Measurements from ENCODE around the gene NPTXR. TPM values are rescaled to one million over a fixed set of nuclear protein-coding genes. Genes with fewer than 3 reads are reported as not detected.
"Not testable (repeated sequence)": the region's sequence is repeated elsewhere in the genome, so short reads cannot be mapped to it uniquely, and the experiment has no call there.

NPTXR gene
- total and polyA plus RNA-seq, 9 donors = 2.2 to 8.7 (median 5.8) TPM

DNA sequence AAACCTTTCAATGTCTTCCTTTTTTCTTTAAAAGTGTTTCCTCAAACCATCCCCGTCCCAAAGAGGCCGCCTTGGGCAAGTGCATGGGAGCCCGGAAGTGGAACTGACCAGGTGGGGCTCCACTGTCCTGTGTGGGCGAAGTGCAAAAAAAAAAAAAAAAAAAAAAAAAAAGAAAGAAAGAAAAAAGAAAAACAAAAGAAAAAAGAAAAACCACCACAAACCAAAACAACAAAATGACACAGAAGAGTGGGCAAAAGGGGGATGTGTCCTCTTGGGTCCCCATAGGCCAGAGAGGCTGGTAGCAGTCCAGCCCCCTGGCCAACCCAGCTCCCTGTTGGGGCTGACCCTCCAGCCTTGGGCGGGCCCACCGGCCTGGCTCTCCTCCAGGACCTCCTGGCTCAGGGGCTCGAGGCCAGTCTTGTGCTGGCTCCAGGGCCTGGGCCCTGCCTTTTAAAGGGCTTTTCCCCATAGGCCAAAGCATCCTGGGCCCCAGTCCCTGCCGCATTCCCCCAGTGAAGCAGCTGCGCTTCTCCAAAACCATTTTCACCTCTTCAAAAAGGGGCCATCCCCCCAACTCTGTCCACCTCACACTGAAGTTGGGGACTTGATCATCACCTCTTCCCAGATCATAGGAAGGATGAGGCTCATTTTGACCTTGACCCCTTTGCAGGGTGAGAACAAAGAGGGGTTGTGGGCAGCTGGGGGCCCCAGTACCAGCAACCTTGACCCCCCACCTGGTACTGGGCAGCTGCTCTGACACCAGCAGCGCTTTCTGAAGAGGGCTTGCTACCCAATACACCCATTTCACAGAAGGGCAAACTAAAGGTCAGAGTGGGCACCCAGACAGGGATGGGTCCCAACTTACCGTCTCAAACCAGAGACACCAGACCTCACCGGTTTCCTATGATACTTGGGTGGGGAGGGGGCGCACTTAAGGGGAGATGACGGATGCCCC is 18.8 kb upstream of the NPTXR start:
- Histone ChIP-seq H3K27me3 (ENCODE audit: control insufficient read depth, insufficient read depth, low read length) (peaks cover 14% of the 10 kb centered on the region), H3K36me3 (ENCODE audit: control insufficient read depth, insufficient read depth, low read length) (peaks cover 29% of the 10 kb centered on the region), H3K27ac (ENCODE audit: low read length) (no peak overlapping the region), H3K4me3 (ENCODE audit: low read length) (no peak overlapping the region), H3K9me3 (replicated peaks; ENCODE audit: control insufficient read depth, low read depth, low read length) (no peaks in the 10 kb centered on the region), H3K4me1 (ENCODE audit: control insufficient read depth, insufficient read depth, low read length) (peaks cover 28% of the 10 kb centered on the region)
- WGBS (ENCODE audit: insufficient coverage) = 16% methylated on average over 3 of the region's 14 CpGs
- peak; percentile 67 for DNase-seq

DNA sequence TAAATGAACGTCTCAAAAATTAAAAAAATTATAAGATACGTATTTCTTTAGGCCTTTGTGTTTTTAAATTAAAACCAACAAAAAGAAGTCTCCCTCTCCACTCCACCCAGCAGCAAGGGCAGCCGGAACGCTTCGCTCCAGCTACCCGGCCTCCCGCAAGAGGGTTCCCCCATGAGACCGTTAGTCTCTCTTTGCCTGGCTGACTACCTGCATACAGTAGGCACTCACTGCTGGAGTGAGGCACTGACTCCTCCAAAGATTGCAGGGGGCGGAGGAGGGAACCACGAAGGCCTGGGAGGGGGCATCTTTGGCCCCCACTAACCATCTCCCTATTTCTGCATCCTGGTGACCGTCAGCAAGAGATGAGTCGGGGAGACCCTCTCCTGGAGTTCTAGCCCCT is 18.1 kb upstream of the NPTXR start:
- Histone ChIP-seq H3K9me3 (replicated peaks; ENCODE audit: control insufficient read depth, low read depth, low read length) (no peaks in the 10 kb centered on the region), H3K4me3 (ENCODE audit: low read length) (no peak overlapping the region), H3K4me1 (ENCODE audit: control insufficient read depth, insufficient read depth, low read length) (peaks cover 28% of the 10 kb centered on the region), H3K27me3 (ENCODE audit: control insufficient read depth, insufficient read depth, low read length) (peaks cover 14% of the 10 kb centered on the region), H3K27ac (ENCODE audit: low read length) (no peak overlapping the region), H3K36me3 (ENCODE audit: control insufficient read depth, insufficient read depth, low read length) (peaks cover 23% of the 10 kb centered on the region)
- DNase-seq = no peak
- WGBS (ENCODE audit: insufficient coverage) = 33% methylated on average over 7 of the region's 12 CpGs

DNA sequence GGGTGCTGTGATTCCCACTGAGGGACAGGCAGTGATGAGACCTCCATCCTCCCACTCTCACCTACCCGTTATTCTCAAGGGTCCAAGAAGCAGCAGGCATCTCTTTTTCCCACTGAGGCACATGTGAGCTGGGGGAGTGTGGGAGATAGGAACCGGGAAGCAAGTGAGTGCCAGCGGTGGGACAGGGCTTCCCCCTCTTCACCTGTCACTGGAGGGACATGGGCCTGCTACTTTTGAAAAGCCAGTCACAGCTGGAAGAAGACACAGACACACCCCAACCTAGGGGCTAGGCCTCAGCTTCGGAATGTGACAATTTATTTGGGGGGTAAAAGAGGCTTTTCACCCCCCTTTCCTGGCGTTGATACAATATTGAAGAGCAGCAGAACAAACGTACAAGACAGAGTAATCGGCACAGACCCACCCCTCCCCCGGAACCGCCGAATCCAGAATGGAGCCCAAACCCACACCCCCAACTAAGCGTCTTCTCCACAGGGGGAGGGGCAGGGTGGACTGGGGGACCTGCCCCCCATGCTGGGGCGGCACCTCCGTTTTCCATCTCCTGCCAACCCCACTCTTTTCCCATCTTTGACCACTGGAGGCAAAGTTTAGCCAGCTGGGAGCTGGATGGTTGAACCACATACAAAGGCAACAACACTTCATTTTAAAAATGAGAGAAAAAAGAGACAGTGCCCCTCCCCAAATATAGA is 17.5 kb upstream of the NPTXR start:
- Histone ChIP-seq H3K9me3 (replicated peaks; ENCODE audit: control insufficient read depth, low read depth, low read length) (no peaks in the 10 kb centered on the region), H3K4me1 (ENCODE audit: control insufficient read depth, insufficient read depth, low read length) (peaks cover 28% of the 10 kb centered on the region), H3K27me3 (ENCODE audit: control insufficient read depth, insufficient read depth, low read length) (peaks cover 14% of the 10 kb centered on the region), H3K4me3 (ENCODE audit: low read length) (no peak overlapping the region), H3K36me3 (ENCODE audit: control insufficient read depth, insufficient read depth, low read length) (peaks cover 23% of the 10 kb centered on the region), H3K27ac (ENCODE audit: low read length) (no peak overlapping the region)
- DNase-seq = no peak
- WGBS (ENCODE audit: insufficient coverage) = 0% methylated on average over 1 of the region's 13 CpGs

DNA sequence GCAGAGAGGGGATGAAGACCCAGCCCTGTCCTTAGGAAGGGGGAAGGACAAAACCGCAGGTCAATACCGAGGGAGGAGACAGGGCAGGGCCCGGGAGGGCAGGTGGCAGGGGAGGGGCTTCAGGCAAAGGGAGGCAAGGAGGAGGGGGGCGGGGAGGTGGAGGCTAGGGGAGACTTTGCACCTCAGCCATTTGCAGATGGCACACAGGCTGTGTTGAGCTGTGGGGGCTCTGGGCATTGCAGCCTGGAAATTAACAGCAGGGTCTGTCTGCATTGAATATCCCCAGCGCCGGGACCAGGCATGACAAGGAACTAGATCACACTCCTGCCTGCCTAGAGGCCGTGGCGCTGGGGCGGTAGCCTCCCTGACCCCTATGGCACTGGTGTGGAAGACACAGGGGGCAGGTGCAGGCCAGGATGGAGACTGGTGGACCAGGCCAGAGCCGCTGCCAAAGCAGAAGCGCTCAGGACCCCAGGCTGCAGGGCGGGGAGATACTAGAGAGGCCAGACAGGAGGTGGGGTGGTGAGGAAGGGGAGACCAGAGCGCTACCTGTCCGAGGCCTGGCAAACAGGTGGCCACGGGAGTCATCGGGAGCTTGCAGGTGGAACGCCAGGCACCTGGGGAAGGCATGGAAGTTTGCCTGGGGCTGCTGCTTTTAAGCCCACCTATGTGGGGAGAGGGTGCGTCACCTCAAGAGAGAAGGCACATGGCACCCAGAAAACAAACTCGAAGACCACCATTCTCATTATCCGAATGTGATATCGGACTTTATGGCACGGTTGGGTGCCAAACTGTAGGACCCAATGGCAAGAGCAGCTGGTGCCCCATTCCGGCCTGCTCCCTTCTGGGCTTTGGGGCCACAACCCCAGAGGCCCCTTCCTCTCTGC is 16.7 kb upstream of the NPTXR start:
- peaks cover 19% of the 10 kb centered on the region for H3K36me3 ChIP-seq (ENCODE audit: control insufficient read depth, insufficient read depth, low read length)
- H3K4me1 ChIP-seq (ENCODE audit: control insufficient read depth, insufficient read depth, low read length) = peaks cover 28% of the 10 kb centered on the region
- H3K27me3 ChIP-seq (ENCODE audit: control insufficient read depth, insufficient read depth, low read length) = peaks cover 14% of the 10 kb centered on the region
- WGBS (ENCODE audit: insufficient coverage) = 40% methylated on average over 18 of the region's 23 CpGs
- H3K9me3 ChIP-seq (replicated peaks; ENCODE audit: control insufficient read depth, low read depth, low read length) = no peaks in the 10 kb centered on the region
- H3K27ac ChIP-seq (ENCODE audit: low read length) = no peak overlapping the region
- no peak overlapping the region for H3K4me3 ChIP-seq (ENCODE audit: low read length)
- no peak for DNase-seq

DNA sequence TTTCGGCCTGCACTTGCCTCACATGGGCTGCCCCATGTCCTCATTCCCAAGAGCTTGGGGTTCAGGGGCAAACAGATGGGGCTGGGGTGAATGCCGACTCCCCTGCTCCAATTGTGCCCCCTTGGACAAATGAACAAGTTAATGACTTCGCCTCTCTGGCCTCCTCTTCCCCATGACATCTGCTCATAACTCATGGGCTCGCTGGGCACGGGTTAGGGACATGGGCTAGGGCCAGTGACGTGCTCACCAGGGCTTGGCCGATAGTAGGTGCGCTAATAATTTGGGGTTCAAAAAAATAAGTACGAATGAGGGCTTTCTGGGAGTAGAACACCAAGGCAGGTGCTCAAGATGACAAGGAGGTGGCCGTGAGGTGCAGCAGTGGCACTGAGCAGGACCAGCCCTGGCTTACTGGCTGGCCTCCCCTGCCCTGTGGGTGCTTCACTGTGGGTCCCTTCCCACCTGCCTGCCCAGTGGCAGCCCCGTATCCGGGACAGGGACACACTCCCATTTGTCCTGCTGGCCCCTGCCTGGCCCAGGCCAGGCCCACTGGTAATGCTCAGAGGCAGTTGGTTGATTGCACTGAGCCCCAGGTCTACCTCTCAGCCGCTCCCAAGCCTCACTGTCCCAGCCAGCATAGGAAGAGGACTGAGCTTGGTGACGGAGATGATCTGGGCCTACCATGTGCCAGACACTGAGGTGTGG is 15.9 kb upstream of the NPTXR start:
- H3K27me3 ChIP-seq (ENCODE audit: control insufficient read depth, insufficient read depth, low read length) = peaks cover 14% of the 10 kb centered on the region
- H3K9me3 ChIP-seq (replicated peaks; ENCODE audit: control insufficient read depth, low read depth, low read length) = no peaks in the 10 kb centered on the region
- no peak overlapping the region for H3K4me3 ChIP-seq (ENCODE audit: low read length)
- H3K36me3 ChIP-seq (ENCODE audit: control insufficient read depth, insufficient read depth, low read length) = peaks cover 12% of the 10 kb centered on the region
- H3K4me1 ChIP-seq (ENCODE audit: control insufficient read depth, insufficient read depth, low read length) = peaks cover 22% of the 10 kb centered on the region
- no peak for DNase-seq
- 79% methylated on average over 11 of the region's 14 CpGs for WGBS (ENCODE audit: insufficient coverage)
- no peak overlapping the region for H3K27ac ChIP-seq (ENCODE audit: low read length)

DNA sequence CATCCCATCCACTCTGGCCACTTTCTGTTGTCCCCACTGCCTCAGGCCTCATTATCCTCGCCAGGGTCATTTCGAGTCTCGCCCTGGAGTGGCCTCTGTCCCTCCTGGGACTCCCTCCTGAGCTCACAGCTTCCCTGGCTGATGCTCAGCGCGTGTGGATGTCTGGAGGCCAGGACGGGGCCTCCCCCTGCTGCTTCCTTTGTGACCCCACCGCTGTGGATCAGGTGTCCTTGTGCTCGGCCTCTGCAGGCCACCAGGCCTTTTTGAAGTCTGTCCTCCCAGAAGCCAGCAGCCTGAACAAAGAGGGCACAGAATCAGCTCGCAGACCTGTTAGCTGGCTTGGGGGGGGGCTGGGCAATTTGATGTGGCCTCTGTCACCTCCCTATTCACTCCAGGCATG is 14.7 kb upstream of the NPTXR start:
- no peak overlapping the region for H3K4me3 ChIP-seq (ENCODE audit: low read length)
- DNase-seq = no peak
- no peaks in the 10 kb centered on the region for H3K9me3 ChIP-seq (replicated peaks; ENCODE audit: control insufficient read depth, low read depth, low read length)
- WGBS (ENCODE audit: insufficient coverage) = 22% methylated on average over 9 of the region's 9 CpGs
- peaks cover 15% of the 10 kb centered on the region for H3K4me1 ChIP-seq (ENCODE audit: control insufficient read depth, insufficient read depth, low read length)
- H3K36me3 ChIP-seq (ENCODE audit: control insufficient read depth, insufficient read depth, low read length) = peaks cover 1% of the 10 kb centered on the region
- H3K27ac ChIP-seq (ENCODE audit: low read length) = no peak overlapping the region
- H3K27me3 ChIP-seq (ENCODE audit: control insufficient read depth, insufficient read depth, low read length) = peaks cover 18% of the 10 kb centered on the region

DNA sequence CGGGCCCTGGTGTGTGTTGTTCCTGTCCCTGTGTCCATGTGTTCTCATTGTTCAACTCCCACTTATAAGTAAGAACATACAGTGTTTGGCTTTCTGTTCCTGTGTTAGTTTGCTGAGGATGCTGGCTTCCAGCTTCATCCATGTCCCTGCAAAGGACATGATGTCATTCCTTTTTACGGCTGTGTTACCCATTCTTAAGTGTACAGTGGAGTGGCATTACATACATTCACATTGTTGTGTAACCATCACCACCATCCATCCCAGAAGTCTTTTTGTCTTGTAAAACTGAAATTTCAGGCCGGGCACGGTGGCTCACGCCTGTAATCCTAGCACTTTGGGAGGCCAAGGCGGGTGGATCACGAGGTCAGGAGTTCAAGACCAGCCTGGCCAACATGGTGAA is 10.6 kb upstream of the NPTXR start:
- not testable (repeated sequence) for H3K36me3 ChIP-seq (ENCODE audit: control insufficient read depth, insufficient read depth, low read length); H3K9me3 ChIP-seq (replicated peaks; ENCODE audit: control insufficient read depth, low read depth, low read length)
- 80% methylated on average over 1 of the region's 7 CpGs for WGBS (ENCODE audit: insufficient coverage)

DNA sequence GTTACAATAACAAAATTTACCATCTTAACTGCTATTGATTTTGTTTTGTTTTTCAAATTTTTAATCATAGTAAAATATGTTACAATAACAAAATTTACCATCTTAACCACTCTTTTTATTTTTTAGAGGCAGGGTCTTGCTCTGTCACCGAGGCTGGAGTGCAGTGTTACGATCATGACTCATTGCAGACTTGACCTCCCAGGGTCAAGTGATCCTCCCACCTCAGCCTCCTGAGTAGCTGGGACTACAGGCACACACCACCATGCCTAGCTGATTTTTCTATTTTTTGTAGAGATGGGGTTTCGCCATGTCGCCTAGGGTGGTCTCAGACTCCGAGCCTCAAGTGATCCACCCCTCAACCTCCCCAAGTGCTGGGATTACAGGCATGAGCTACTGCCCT is 10.1 kb upstream of the NPTXR start:
- 30% methylated on average over 2 of the region's 5 CpGs for WGBS (ENCODE audit: insufficient coverage)
- not testable (repeated sequence) for DNase-seq; H3K4me1 ChIP-seq (ENCODE audit: control insufficient read depth, insufficient read depth, low read length); H3K36me3 ChIP-seq (ENCODE audit: control insufficient read depth, insufficient read depth, low read length); H3K9me3 ChIP-seq (replicated peaks; ENCODE audit: control insufficient read depth, low read depth, low read length); H3K4me3 ChIP-seq (ENCODE audit: low read length); H3K27ac ChIP-seq (ENCODE audit: low read length)
- peaks cover 36% of the 10 kb centered on the region for H3K27me3 ChIP-seq (ENCODE audit: control insufficient read depth, insufficient read depth, low read length)

More for the DNA sequence above, 10.6 kb upstream of the NPTXR start:
- not testable (repeated sequence) for H3K4me1 ChIP-seq (ENCODE audit: control insufficient read depth, insufficient read depth, low read length); DNase-seq; H3K27ac ChIP-seq (ENCODE audit: low read length); H3K4me3 ChIP-seq (ENCODE audit: low read length)
- H3K27me3 ChIP-seq (ENCODE audit: control insufficient read depth, insufficient read depth, low read length) = peaks cover 30% of the 10 kb centered on the region

DNA sequence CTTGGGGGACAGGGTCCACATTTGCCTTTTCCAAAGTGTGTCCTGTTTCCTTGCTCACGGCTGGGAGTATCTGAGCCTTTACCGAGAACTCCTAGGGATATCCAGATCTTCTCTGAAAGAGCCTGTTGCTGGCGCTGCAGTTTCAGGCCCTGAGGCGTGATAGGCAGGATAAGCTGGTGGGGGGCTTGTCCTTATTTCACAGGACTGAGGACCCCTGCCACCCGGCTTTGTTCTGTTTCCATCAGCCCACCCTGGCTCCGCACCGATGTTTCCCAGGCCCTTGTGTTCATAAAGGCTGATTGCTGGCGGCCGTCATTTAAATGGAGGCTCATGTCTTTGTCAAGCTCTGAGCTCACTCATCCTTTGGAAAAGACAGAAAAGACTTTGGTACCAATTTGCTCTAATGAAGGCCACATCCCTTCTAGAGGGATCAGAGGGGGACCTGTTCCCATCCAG is 9.4 kb upstream of the NPTXR start:
- Histone ChIP-seq H3K27me3 (ENCODE audit: control insufficient read depth, insufficient read depth, low read length) (peaks cover 40% of the 10 kb centered on the region), H3K4me3 (ENCODE audit: low read length) (no peak overlapping the region), H3K27ac (ENCODE audit: low read length) (no peak overlapping the region), H3K4me1 (ENCODE audit: control insufficient read depth, insufficient read depth, low read length) (peaks cover 7% of the 10 kb centered on the region), H3K36me3 (ENCODE audit: control insufficient read depth, insufficient read depth, low read length) (no peaks in the 10 kb centered on the region), H3K9me3 (replicated peaks; ENCODE audit: control insufficient read depth, low read depth, low read length) (no peaks in the 10 kb centered on the region)
- DNase-seq = no peak
- 56% methylated on average over 7 of the region's 9 CpGs for WGBS (ENCODE audit: insufficient coverage)
